Tibial artery (tissue), 4 donors: Measurements from ENCODE around the gene SUCLG1.

Source experiments
- DNase-seq, 2 donors: peaks; one replicate each; pipeline ENCODE4 v3.0.0-alpha.2; 2019
- H3K27ac ChIP-seq, 2 donors: fragments of 200-600 bp; sonication (generic) in 1 of 2; 1 replicate in 1 of 2; 2 replicates in 1 of 2; pipeline ENCODE4 v1.5.1; 2018 to 2019; ENCODE audit warnings: mild to moderate bottlenecking in 1 of 2
- H3K27me3 ChIP-seq, 2 donors: fragments of 200-600 bp; sonication (generic) in 1 of 2; one replicate each; pipeline versions ENCODE4 v1.5.1 to v1.6.0; 2016 to 2019
- H3K36me3 ChIP-seq, 3 donors: fragments of 200-600 bp; sonication (generic) in 2 of 3; one replicate each; pipeline ENCODE4 v1.5.1; 2016 to 2019; ENCODE audit warnings: mild to moderate bottlenecking in 2 of 3
- H3K4me1 ChIP-seq, 4 donors: fragments of 200-600 bp; sonication (generic) in 2 of 4; 1 replicate in 3 of 4; 2 replicates in 1 of 4; pipeline ENCODE4 v1.5.1; 2016 to 2019
- H3K4me3 ChIP-seq, 2 donors: fragments of 200-600 bp; sonication (generic) in 1 of 2; 1 replicate in 1 of 2; 2 replicates in 1 of 2; pipeline ENCODE4 v1.5.1; 2018 to 2019; ENCODE audit warnings: mild to moderate bottlenecking in 2 of 2
- H3K9me3 ChIP-seq, 3 donors: fragments of 200-600 bp; sonication (generic) in 1 of 3; one replicate each; pipeline ENCODE4 v1.5.1; 2016 to 2019
- CTCF ChIP-seq, 2 experiments: fragments of 200-600 bp in 1 of 2; fragments of 450-650 bp in 1 of 2; IDR thresholded peaks; one replicate each; pipeline ENCODE4 v1.5.1; 2017 to 2019; ENCODE audit warnings: antibody characterized with exemption in 2 of 2, mild to moderate bottlenecking in 1 of 2, moderate library complexity in 1 of 2
- intact Hi-C: fragments of 100-400 bp; cut with DNase I; formaldehyde crosslinking; loops from one replicate; pipeline ENCODE4 v1.15.0; 2023; ENCODE audit warnings: low total_unique reads

SUCLG1 gene

GRCh38 chr2:84494070-84494469, 35.0 kb upstream of the SUCLG1 start:
- intact Hi-C loops, result no loop called here
- no peak for DNase-seq
- Histone ChIP-seq H3K4me1 (no peaks in the 10 kb centered on the region), H3K27me3 (no peaks in the 10 kb centered on the region), H3K27ac (no peak overlapping the region), H3K36me3 (no peaks in the 10 kb centered on the region), H3K9me3 (no peaks in the 10 kb centered on the region), H3K4me3 (no peak overlapping the region)
- no peak for TF ChIP-seq CTCF (IDR thresholded peaks at IDR 0.05)

GRCh38 chr2:84493514-84493913, 34.4 kb upstream of the SUCLG1 start:
- Histone ChIP-seq H3K9me3 (no peaks in the 10 kb centered on the region), H3K36me3 (no peaks in the 10 kb centered on the region), H3K27me3 (no peaks in the 10 kb centered on the region), H3K27ac (no peak overlapping the region), H3K4me3 (no peak overlapping the region), H3K4me1 (no peaks in the 10 kb centered on the region)
- TF ChIP-seq CTCF (IDR thresholded peaks at IDR 0.05), result no peak
- intact Hi-C loops, result no loop called here
- DNase-seq, result no peak

GRCh38 chr2:84492571-84492970, 33.5 kb upstream of the SUCLG1 start:
- Histone ChIP-seq H3K27me3 (no peaks in the 10 kb centered on the region), H3K9me3 (no peaks in the 10 kb centered on the region), H3K36me3 (no peaks in the 10 kb centered on the region), H3K27ac (no peak overlapping the region), H3K4me3 (no peak overlapping the region), H3K4me1 (no peaks in the 10 kb centered on the region)
- DNase-seq, result no peak
- intact Hi-C loops, result no loop called here
- no peak for TF ChIP-seq CTCF (IDR thresholded peaks at IDR 0.05)

GRCh38 chr2:84491741-84492140, 32.7 kb upstream of the SUCLG1 start:
- intact Hi-C loops, result no loop called here
- Histone ChIP-seq H3K27ac (no peak overlapping the region), H3K4me3 (no peak overlapping the region), H3K36me3 (no peaks in the 10 kb centered on the region), H3K4me1 (no peaks in the 10 kb centered on the region), H3K9me3 (no peaks in the 10 kb centered on the region), H3K27me3 (no peaks in the 10 kb centered on the region)
- no peak for TF ChIP-seq CTCF (IDR thresholded peaks at IDR 0.05)
- no peak for DNase-seq

GRCh38 chr2:84491256-84491655, 32.2 kb upstream of the SUCLG1 start:
- Histone ChIP-seq H3K36me3 (no peaks in the 10 kb centered on the region), H3K9me3 (no peaks in the 10 kb centered on the region), H3K4me1 (no peaks in the 10 kb centered on the region), H3K27ac (no peak overlapping the region), H3K4me3 (no peak overlapping the region), H3K27me3 (no peaks in the 10 kb centered on the region)
- no peak for DNase-seq
- intact Hi-C loops, result no loop called here
- no peak for TF ChIP-seq CTCF (IDR thresholded peaks at IDR 0.05)

- TF ChIP-seq CTCF (IDR thresholded peaks at IDR 0.05), result no peak
- no peaks in the 10 kb centered on the region for H3K27me3 ChIP-seq
- intact Hi-C loops, result no loop called here
- no peak overlapping the region for H3K4me3 ChIP-seq
- H3K4me1 ChIP-seq, result no peaks in the 10 kb centered on the region
- no peak for DNase-seq
- no peaks in the 10 kb centered on the region for H3K9me3 ChIP-seq
- H3K36me3 ChIP-seq, result no peaks in the 10 kb centered on the region
- no peak overlapping the region for H3K27ac ChIP-seq
Measured at GRCh38 chr2:84487298-84487996, 28.4 kb upstream of the SUCLG1 start.
